MM.1S (cell line): ENCODE measurements around the gene GGNBP2.

Experiments
- DNase-seq: peaks from one replicate; pipeline ENCODE4 v3.0.0-alpha.2; 2015
- H2AFZ ChIP-seq: fragments of 300-600 bp; sonication (generic); 2 replicates; pipeline ENCODE4 v1.6.0; 2016; ENCODE audit warnings: antibody characterized with exemption, low read length
- H3F3A ChIP-seq: fragments of 300-600 bp; sonication (generic); 2 replicates; pipeline ENCODE4 v1.6.1; 2016; ENCODE audit warnings: mild to moderate bottlenecking, antibody characterized with exemption, low read length, moderate library complexity, mixed read lengths; ENCODE audit not compliant: insufficient read depth
- H3K27ac ChIP-seq: fragments of 300-600 bp; sonication (generic); 2 replicates; pipeline ENCODE4 v1.5.1; 2016; ENCODE audit warnings: mild to moderate bottlenecking, low read length
- H3K27me3 ChIP-seq: fragments of 300-600 bp; sonication (generic); replicated peaks from 2 replicates; pipeline ENCODE4 v1.6.0; 2016; ENCODE audit warnings: low read length; ENCODE audit not compliant: insufficient read depth
- H3K36me3 ChIP-seq: fragments of 300-600 bp; sonication (generic); replicated peaks from 2 replicates; pipeline ENCODE4 v1.6.1; 2016; ENCODE audit warnings: mild to moderate bottlenecking, low read length, mixed read lengths; ENCODE audit not compliant: insufficient read depth
- H3K4me1 ChIP-seq: fragments of 300-600 bp; sonication (generic); 2 replicates; pipeline ENCODE4 v1.6.1; 2016; ENCODE audit warnings: low read length, mixed read lengths
- H3K4me2 ChIP-seq: fragments of 300-600 bp; sonication (generic); 2 replicates; pipeline ENCODE4 v1.6.0; 2016; ENCODE audit warnings: low read depth, low read length
- H3K4me3 ChIP-seq: fragments of 300-600 bp; sonication (generic); 2 replicates; pipeline ENCODE4 v1.5.1; 2016; ENCODE audit warnings: low read length, mixed read lengths
- H3K79me2 ChIP-seq: fragments of 300-600 bp; sonication (generic); 2 replicates; pipeline ENCODE4 v1.6.1; 2016; ENCODE audit warnings: mixed run types, low read length, mixed read lengths
- H3K9ac ChIP-seq: fragments of 300-600 bp; sonication (generic); 2 replicates; pipeline ENCODE4 v1.6.1; 2016; ENCODE audit warnings: low read length, mixed read lengths
- H3K9me2 ChIP-seq: fragments of 300-600 bp; sonication (generic); replicated peaks from 2 replicates; pipeline ENCODE4 v1.6.1; 2016; ENCODE audit warnings: mild to moderate bottlenecking, low read length, mixed read lengths; ENCODE audit not compliant: insufficient read depth
- H3K9me3 ChIP-seq: fragments of 300-600 bp; sonication (generic); replicated peaks from 2 replicates; pipeline ENCODE4 v1.6.1; 2016; ENCODE audit warnings: mild to moderate bottlenecking, low read length, mixed read lengths; ENCODE audit not compliant: insufficient read depth
- H4K20me1 ChIP-seq: fragments of 300-600 bp; sonication (generic); 2 replicates; pipeline ENCODE4 v1.6.1; 2016; ENCODE audit warnings: mild to moderate bottlenecking, low read length, moderate library complexity, mixed read lengths; ENCODE audit not compliant: insufficient read depth
- EZH2 ChIP-seq: fragments of 300-600 bp; sonication (generic); optimal IDR thresholded peaks from 2 replicates; pipeline ENCODE3; 2017; ENCODE audit warnings: low read depth, mild to moderate bottlenecking, antibody characterized with exemption, low read length, mixed read lengths
- EZH2phosphoT487 ChIP-seq: fragments of 300-600 bp; sonication (generic); IDR thresholded peaks from 2 replicates; pipeline ENCODE4 v1.6.1; 2018; ENCODE audit warnings: antibody characterized with exemption, low read length
- TF ChIP-seq, protein P1 (sequence below): fragments of 300-600 bp; sonication (generic); IDR thresholded peaks from 2 replicates; pipeline ENCODE4 v1.5.1; 2016; ENCODE audit warnings: antibody characterized with exemption, low read length, mixed read lengths

Gene GGNBP2

DNA sequence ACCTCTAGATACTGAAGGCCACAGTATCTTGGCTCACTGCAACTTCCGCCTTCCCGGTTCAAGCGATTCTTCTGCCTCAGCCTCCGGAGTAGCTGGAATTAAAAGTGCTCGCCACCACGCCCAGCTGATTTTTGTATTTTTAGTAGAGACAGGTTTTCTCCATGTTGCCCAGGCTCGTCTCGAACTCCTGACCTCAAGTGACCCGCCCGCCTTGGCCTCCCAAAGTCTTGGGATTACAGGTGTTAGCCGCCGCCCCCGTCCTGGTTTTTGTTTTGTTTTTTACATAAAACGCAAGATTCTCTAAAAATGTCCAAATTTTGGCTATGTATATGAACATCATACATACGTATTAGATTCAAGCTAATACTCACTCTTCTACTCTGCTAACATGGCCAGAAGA is 2.0 kb upstream of the GGNBP2 start:
- Histone ChIP-seq H3K27me3 (no peaks in the 10 kb centered on the region), H3K4me3 (no peak overlapping the region), H3K4me2 (peak overlapping the region; percentile 77; the same call in 1 of the 2 replicates), H3K4me1 (peaks cover 17% of the 10 kb centered on the region), H2AFZ (no peak overlapping the region), H3K27ac (no peak overlapping the region), H3K9ac (no peak overlapping the region), H3K9me3 (no peaks in the 10 kb centered on the region), H3K9me2 (no peaks in the 10 kb centered on the region), H3K36me3 (peaks cover 5% of the 10 kb centered on the region; the same call in 1 of the 2 replicates), H3F3A (peaks cover 27% of the 10 kb centered on the region), H4K20me1 (peaks cover 13% of the 10 kb centered on the region), H3K79me2 (peaks cover 41% of the 10 kb centered on the region)
- TF ChIP-seq, protein P1, sequence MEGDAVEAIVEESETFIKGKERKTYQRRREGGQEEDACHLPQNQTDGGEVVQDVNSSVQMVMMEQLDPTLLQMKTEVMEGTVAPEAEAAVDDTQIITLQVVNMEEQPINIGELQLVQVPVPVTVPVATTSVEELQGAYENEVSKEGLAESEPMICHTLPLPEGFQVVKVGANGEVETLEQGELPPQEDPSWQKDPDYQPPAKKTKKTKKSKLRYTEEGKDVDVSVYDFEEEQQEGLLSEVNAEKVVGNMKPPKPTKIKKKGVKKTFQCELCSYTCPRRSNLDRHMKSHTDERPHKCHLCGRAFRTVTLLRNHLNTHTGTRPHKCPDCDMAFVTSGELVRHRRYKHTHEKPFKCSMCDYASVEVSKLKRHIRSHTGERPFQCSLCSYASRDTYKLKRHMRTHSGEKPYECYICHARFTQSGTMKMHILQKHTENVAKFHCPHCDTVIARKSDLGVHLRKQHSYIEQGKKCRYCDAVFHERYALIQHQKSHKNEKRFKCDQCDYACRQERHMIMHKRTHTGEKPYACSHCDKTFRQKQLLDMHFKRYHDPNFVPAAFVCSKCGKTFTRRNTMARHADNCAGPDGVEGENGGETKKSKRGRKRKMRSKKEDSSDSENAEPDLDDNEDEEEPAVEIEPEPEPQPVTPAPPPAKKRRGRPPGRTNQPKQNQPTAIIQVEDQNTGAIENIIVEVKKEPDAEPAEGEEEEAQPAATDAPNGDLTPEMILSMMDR, result no peak
- TF ChIP-seq EZH2phosphoT487, result no peak
- TF ChIP-seq EZH2, result no peak
- DNase-seq, result no peak

DNA sequence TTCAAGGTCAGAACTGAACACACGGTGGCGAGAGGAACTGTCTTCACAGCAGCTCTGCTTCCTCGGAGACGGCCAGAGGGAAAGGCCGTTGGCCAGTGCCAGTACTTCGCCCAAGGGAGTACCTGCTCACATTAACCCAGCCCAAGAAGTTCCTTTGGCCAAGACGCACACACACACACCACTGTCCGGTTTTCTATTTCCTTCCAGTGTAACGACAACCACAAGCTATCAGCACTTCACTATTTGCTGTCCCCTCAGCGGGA is 744 bp upstream of the GGNBP2 start:
- H3K79me2 ChIP-seq, result peaks cover 52% of the 10 kb centered on the region
- no peaks in the 10 kb centered on the region for H3K27me3 ChIP-seq
- H4K20me1 ChIP-seq, result peaks cover 16% of the 10 kb centered on the region
- H3K9ac ChIP-seq, result peak overlapping the region; percentile 99
- H3K36me3 ChIP-seq, result peaks cover 5% of the 10 kb centered on the region; the same call in 1 of the 2 replicates
- peaks cover 24% of the 10 kb centered on the region for H3F3A ChIP-seq
- H3K4me2 ChIP-seq, result peak overlapping the region; percentile 77
- peak; percentile 69 for DNase-seq
- H3K4me3 ChIP-seq, result peak overlapping the region; percentile 96
- H3K27ac ChIP-seq, result peak overlapping the region; percentile 99
- peaks cover 20% of the 10 kb centered on the region for H3K4me1 ChIP-seq
- no peak for TF ChIP-seq EZH2
- TF ChIP-seq, protein P1, result peak; percentile 29
- H3K9me3 ChIP-seq, result no peaks in the 10 kb centered on the region
- peak overlapping the region; percentile 100 for H2AFZ ChIP-seq
- no peaks in the 10 kb centered on the region for H3K9me2 ChIP-seq

DNA sequence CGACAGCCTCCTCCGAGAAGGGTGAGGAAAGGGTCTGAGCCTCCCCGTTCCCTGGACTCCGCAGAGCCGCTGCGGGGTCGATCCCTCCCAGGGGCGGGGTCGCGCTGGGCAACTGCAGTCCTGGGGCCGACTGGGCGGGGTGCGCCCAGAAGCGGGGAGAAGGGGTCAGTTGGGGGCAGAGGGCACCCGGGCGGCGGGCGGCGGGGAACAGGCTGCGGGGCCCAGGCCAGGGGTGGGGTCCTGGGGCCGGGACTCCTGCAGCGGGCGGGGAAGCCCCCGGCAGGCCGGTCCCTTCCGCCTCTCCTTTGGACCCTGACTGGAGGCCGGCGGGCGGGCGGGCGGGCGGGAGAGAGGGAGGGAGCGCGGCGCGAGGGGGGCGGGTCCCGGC is 352 bp downstream of the GGNBP2 start:
- H2AFZ ChIP-seq, result peak overlapping the region; percentile 100
- H3F3A ChIP-seq, result peaks cover 25% of the 10 kb centered on the region
- no peak for DNase-seq

More for the DNA sequence above, 352 bp downstream of the GGNBP2 start:
- TF ChIP-seq, protein P1, result no peak
- TF ChIP-seq EZH2phosphoT487 (no peak), EZH2 (no peak)
- Histone ChIP-seq H3K4me2 (peak overlapping the region; percentile 77), H3K4me3 (peak overlapping the region; percentile 96), H3K9me2 (no peaks in the 10 kb centered on the region), H3K36me3 (peaks cover 5% of the 10 kb centered on the region; the same call in 1 of the 2 replicates), H4K20me1 (peaks cover 16% of the 10 kb centered on the region), H3K4me1 (peaks cover 24% of the 10 kb centered on the region), H3K9me3 (no peaks in the 10 kb centered on the region), H3K9ac (peak overlapping the region; percentile 99), H3K79me2 (peaks cover 63% of the 10 kb centered on the region), H3K27me3 (no peaks in the 10 kb centered on the region), H3K27ac (peak overlapping the region; percentile 99)
